HEK293T (cell line): ENCODE data around the gene LSS.

Source experiments
- ARNT ChIP-seq: fragments of 450-650 bp; IDR thresholded peaks from 2 replicates; pipeline ENCODE4 v1.6.1; 2017; ENCODE audit warnings: mild to moderate bottlenecking
- BHLHE40 ChIP-seq: fragments of 450-650 bp; IDR thresholded peaks from 2 replicates; pipeline ENCODE4 v1.6.1; 2016; ENCODE audit warnings: mild to moderate bottlenecking, moderate library complexity, borderline replicate concordance
- CTBP1 ChIP-seq: fragments of 450-650 bp; IDR thresholded peaks from 2 replicates; pipeline ENCODE4 v1.6.1; 2016; ENCODE audit warnings: borderline replicate concordance
- ELF4 ChIP-seq: fragments of 450-650 bp; IDR thresholded peaks from 2 replicates; pipeline ENCODE4 v1.6.1; 2017; ENCODE audit warnings: antibody characterized with exemption
- FOXK2 ChIP-seq: fragments of 450-650 bp; IDR thresholded peaks from 2 replicates; pipeline ENCODE4 v1.6.1; 2016; ENCODE audit warnings: mild to moderate bottlenecking
- FOXM1 ChIP-seq: fragments of 450-650 bp; IDR thresholded peaks from 2 replicates; pipeline ENCODE4 v1.6.1; 2017; ENCODE audit warnings: mild to moderate bottlenecking, borderline replicate concordance
- HDGF ChIP-seq: fragments of 450-650 bp; IDR thresholded peaks from 2 replicates; pipeline ENCODE4 v1.6.1; 2017; ENCODE audit warnings: antibody characterized with exemption, borderline replicate concordance
- L3MBTL2 ChIP-seq: fragments of 450-650 bp; conservative IDR thresholded peaks from 2 replicates; pipeline ENCODE4 v1.6.1; 2016; ENCODE audit warnings: mild to moderate bottlenecking
- NFRKB ChIP-seq: fragments of 450-650 bp; IDR thresholded peaks from 2 replicates; pipeline ENCODE4 v1.6.1; 2016; ENCODE audit warnings: mild to moderate bottlenecking, moderate library complexity
- PKNOX1 ChIP-seq: fragments of 450-650 bp; IDR thresholded peaks from 2 replicates; pipeline ENCODE4 v1.6.1; 2016
- SP1 ChIP-seq: fragments of 450-650 bp; IDR thresholded peaks from 2 replicates; pipeline ENCODE4 v1.6.1; 2017
- SUZ12 ChIP-seq: fragments of 450-650 bp; IDR thresholded peaks from 2 replicates; pipeline ENCODE4 v1.6.1; 2016; ENCODE audit warnings: mild to moderate bottlenecking
- TARDBP ChIP-seq: fragments of 450-650 bp; IDR thresholded peaks from 2 replicates; pipeline ENCODE4 v1.6.1; 2016

DNA sequence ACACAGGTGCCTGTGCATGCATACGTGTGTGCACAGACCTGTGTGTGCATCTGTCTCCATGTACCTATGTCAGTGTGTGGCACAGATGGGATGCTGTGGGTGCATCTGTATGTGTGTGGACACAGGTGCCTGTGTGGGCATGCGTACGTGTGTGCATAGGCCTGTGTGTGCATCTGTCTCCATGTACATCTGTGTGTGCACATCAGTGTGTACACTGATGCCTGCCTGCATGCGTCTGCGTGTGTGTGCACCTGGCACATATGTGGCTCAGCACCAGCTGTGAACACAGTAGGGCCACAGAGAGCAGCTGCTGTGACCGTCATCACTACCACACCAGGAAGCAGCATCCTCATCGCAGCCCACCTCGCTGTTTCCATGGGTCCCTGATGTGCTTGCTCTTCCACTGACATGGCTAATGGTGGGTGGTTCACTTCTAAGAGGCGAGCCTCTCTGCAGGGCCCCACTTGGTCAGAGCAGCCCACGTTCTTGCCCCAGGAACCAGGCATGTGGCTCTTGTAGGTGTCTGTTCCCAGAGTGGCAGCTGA lies 34.7 kb downstream of the LSS start:
- TF ChIP-seq SP1 (no peak), TARDBP (no peak), CTBP1 (no peak), HDGF (no peak), NFRKB (no peak), ARNT (no peak), L3MBTL2 (no peak), FOXK2 (no peak), FOXM1 (no peak), BHLHE40 (no peak), SUZ12 (no peak), PKNOX1 (no peak), ELF4 (no peak)
